HEK293 (cell line): ENCODE measurements around the gene ZNF579.

ENCODE experiments used
- CTCF ChIP-seq: fragments of 450-650 bp; formaldehyde crosslinking; IDR thresholded peaks from 2 replicates; pipeline ENCODE4 v1.5.1; 2016; ENCODE audit warnings: missing biosample characterization, missing genetic modification characterization
- REPIN1 ChIP-seq: fragments of 450-650 bp; formaldehyde crosslinking; IDR thresholded peaks from 2 replicates; pipeline ENCODE4 v1.5.1; 2017; ENCODE audit warnings: missing biosample characterization, missing genetic modification characterization, low read depth
- ZBTB49 ChIP-seq: fragments of 450-650 bp; formaldehyde crosslinking; IDR thresholded peaks from 2 replicates; pipeline ENCODE4 v1.5.1; 2016; ENCODE audit warnings: missing biosample characterization, missing genetic modification characterization, low read depth
- ZBTB7A ChIP-seq: fragments of 450-650 bp; formaldehyde crosslinking; IDR thresholded peaks from 2 replicates; pipeline ENCODE4 v1.5.1; 2016; ENCODE audit warnings: low read depth, missing biosample characterization, missing genetic modification characterization
- ZBTB8A ChIP-seq: fragments of 450-650 bp; formaldehyde crosslinking; IDR thresholded peaks from 2 replicates; pipeline ENCODE4 v1.5.1; 2016; ENCODE audit warnings: missing biosample characterization, missing genetic modification characterization
- ZNF10 ChIP-seq: fragments of 450-650 bp; formaldehyde crosslinking; IDR thresholded peaks from 2 replicates; pipeline ENCODE4 v1.5.1; 2017; ENCODE audit warnings: missing biosample characterization, missing genetic modification characterization
- ZNF239 ChIP-seq: fragments of 450-650 bp; formaldehyde crosslinking; IDR thresholded peaks from 2 replicates; pipeline ENCODE4 v1.5.1; 2016; ENCODE audit warnings: missing biosample characterization, missing genetic modification characterization
- ZNF555 ChIP-seq: fragments of 450-650 bp; formaldehyde crosslinking; conservative IDR thresholded peaks from 2 replicates; pipeline ENCODE4 v1.5.1; 2017; ENCODE audit warnings: missing biosample characterization, mild to moderate bottlenecking, missing genetic modification characterization, inconsistent platforms
- ZNF558 ChIP-seq: fragments of 450-650 bp; formaldehyde crosslinking; IDR thresholded peaks from 2 replicates; pipeline ENCODE4 v1.5.1; 2016; ENCODE audit warnings: missing biosample characterization, missing genetic modification characterization
- ZNF600 ChIP-seq: fragments of 450-650 bp; formaldehyde crosslinking; IDR thresholded peaks from 2 replicates; pipeline ENCODE4 v1.5.1; 2016; ENCODE audit warnings: missing biosample characterization, missing genetic modification characterization
- ZNF76 ChIP-seq: fragments of 450-650 bp; formaldehyde crosslinking; IDR thresholded peaks from 2 replicates; pipeline ENCODE4; 2016; ENCODE audit warnings: low read depth, missing biosample characterization, missing genetic modification characterization, borderline replicate concordance
- ZNF777 ChIP-seq: fragments of 450-650 bp; formaldehyde crosslinking; IDR thresholded peaks from 2 replicates; pipeline ENCODE4 v1.5.1; 2017; ENCODE audit warnings: missing biosample characterization, missing genetic modification characterization, borderline replicate concordance

- no peak for TF ChIP-seq ZNF10 (tag by site-specific recombination)
- no peak for TF ChIP-seq REPIN1 (tag by site-specific recombination)
- no peak for TF ChIP-seq CTCF (tag by site-specific recombination)
- no peak for TF ChIP-seq ZNF555 (tag by site-specific recombination)
- no peak for TF ChIP-seq ZBTB8A (tag by site-specific recombination)
- no peak for TF ChIP-seq ZNF600 (tag by site-specific recombination)
- TF ChIP-seq ZNF777: no peak
- TF ChIP-seq ZBTB49 (tag by site-specific recombination): no peak
- no peak for TF ChIP-seq ZNF239 (tag by site-specific recombination)
- no peak for TF ChIP-seq ZNF558 (tag by site-specific recombination)
- no peak for TF ChIP-seq ZBTB7A (tag by site-specific recombination)
- no peak for TF ChIP-seq ZNF76 (tag by site-specific recombination)
Observed at GRCh38 chr19:55546822-55547614, 33.6 kb downstream of the ZNF579 start.
